COLO829 (cell line): ENCODE data around the gene WDR31.
"Not testable (repeated sequence)": the region's sequence is repeated elsewhere in the genome, so short reads cannot be mapped to it uniquely, and the experiment has no call there.

ENCODE experiments used
- DNase-seq: peaks from one replicate; pipeline ENCODE4 v3.0.0; 2012; ENCODE audit warnings: low spot score

Gene WDR31

DNA sequence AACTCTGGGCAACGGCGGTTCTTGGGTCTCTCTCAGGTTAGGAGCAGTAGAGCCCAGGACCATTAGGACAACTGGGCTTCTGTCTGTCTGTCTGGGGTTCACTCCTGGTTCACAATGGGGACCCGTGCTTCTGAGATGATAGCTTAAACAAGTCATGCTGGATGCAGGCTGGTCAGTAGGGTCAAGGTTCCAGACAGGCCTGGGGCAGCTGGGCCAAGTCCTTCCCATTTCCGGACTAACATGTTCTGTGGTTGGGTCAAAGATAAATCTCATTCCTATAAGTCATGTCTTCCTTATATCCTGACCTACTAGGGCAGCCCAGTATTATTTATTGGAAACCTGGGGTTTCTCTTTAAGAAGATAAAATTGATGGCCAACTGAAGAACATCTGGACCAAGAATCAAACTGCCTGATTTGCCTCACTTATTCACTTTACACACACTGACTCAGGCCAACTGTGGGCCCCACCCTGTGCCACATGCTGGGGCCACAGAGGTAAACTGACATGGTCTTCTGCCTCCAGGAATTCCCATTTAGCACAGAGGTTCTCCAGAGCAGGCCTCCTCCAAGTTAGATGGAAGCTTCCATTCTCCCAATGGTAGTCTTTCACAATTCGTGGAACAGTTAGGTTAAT, 28.4 kb upstream of the WDR31 start:
- no peak for DNase-seq

DNA sequence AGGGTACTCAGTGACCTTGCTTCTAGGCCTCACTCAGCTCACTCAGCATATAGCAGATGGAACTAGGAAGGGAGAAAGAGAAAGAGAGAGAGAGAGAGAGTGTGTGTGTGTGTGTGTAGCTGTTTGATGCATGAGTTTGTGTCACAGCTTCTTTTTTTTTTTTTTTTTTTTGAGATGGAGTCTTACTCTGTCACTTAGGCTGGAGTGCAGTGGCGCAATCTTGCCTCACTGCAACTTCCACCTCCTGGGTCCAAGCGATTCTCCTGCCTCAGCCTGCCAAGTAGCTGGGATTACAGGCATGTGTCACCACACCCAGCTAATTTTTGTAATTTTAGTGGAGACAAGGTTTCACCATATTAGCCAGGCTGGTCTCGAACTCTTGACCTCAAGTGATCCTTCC, 25.6 kb upstream of the WDR31 start:
- DNase-seq, result not testable (repeated sequence)

DNA sequence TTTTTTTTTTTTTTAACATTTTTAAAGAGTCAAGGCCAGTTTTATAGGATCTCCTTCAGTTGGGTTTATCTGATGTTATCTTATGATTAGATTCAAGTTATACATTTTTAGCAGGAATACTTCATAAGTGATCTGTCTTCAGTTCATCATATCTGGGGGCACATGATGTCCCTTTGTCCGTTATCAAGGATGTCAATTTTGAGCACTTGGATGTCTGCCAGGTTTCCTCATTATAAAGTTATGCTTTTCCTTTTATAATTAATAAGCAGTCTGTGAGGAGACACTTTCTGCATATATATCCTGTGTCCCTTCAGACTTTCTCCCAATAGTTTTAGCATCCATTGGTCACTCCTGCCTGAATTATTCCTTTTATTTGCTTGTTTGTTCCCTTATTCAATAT, 24.9 kb upstream of the WDR31 start:
- DNase-seq, result no peak

DNA sequence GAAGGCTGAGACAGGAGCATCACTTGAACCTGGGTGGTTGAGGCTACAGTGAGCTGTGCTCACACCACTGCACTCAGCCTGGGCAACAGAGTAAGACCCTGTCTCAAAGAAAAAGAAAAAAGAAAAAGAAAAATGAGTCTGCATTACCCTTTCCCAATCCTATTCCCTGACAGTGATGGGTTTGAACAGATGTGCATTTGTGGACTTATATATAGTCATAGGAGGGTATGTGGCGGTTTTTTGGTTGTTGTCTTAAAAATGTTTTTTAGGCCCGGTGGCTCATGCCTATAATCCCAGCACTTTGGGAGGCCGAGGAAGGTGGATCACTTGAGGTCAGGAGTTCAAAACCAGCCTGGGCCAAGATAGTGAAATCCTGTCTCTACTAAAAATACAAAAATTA, 23.3 kb upstream of the WDR31 start:
- no peak for DNase-seq

DNA sequence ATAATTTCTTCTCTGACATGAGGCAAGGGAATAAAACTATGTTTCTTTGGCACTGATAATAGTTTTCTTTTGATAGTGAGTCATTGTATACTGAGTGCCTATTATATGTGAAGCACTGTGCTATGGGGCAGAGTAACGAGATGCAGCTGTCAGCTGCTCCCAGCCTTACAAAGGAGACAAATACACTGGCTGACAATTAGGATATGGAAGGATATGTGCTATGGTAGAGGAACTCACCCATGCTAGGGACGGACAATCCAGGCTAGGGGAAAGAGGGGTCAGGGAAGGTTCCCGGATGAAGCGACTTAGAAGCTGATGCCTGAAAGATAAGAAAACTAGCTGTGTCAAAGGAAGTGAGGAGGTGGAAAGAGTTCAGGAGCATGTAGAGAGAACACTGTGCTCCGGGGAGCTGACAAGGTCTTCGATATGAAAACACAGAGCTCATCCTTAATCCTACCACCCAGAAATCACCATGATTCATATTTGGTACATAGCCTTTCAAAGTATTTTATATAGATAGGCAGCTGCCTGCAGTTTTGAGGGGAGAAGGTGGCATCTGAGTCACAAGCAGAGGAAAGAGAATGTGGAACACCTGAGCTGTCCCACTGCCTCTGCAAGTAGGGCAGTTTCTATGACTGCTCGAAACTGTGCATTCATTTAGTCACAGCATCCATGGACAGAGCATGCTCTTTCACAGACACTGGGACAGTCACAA, 21.4 kb upstream of the WDR31 start:
- peak; percentile 73 for DNase-seq

DNA sequence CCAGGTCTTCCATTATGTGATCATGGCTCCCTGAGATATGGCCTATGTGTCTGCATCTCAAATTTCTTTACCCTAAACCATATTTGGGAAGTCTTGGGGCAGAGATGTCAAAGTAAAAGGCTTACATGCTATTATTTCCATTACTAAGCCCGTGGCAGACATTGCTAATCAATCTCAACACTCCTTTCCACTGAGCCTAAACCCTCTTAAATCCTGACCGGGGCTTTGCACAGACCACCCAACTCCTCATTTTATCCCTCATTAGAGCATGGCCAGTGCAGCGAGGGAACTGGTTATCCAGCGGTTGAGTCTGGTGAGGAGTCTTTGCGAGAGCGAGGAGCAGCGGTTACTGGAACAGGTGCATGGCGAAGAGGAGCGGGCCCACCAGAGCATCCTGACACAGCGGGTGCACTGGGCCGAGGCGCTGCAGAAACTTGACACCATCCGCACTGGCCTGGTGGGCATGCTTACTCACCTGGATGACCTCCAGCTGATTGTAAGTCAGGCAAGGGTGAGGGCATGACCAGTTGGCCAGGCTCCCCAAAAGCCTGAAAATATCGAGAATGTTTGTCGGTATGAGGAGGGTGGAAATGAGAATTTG, 20.3 kb upstream of the WDR31 start:
- DNase-seq, result no peak

DNA sequence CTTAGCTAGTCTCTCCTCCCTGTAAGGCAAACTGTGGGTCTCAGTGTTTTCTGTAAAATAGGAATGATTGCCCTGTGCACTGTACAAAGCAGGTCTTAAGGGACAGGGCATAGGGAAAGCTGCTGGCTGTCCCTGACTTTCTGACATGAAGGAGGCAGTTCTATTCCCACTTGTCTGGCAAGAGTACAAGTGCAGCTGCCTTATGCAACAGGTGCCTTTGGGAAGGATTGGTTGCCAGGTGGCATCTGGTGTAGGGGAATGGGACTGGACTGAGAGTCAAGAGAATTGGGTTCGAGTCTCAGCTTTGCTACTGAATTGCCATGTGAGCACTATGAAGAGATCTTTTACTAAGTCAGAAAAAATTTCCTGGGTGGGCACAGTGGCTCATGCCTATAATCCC, 19.3 kb upstream of the WDR31 start:
- DNase-seq, result no peak

DNA sequence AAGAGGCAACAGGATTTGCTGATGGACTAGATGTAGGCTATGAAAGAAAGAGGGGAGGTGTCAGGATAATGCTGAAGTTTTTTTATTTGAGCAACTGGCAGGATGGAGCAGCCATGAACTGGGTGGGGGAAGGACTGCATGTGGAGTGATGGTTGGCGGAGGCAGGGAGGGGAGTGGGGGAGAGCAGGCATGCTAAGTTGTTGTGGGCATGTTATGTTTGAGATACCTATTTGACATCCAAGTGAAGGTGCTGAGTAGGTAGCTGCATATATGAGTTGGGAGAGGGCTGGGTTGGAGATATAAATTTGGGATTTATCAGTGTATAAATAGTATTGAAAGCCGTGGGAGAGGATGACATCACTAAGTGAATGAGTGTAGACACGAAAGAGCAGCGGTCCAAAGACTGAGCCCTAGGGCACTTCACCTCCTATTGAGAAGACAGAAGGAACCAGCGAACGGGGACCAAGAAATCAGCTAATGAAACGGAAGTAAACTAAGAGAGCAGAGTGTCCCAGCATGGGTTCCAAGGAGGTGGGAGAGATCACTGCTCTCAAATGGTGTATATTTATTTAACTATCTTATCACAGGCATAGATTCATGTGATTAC, 16.7 kb upstream of the WDR31 start:
- no peak for DNase-seq

DNA sequence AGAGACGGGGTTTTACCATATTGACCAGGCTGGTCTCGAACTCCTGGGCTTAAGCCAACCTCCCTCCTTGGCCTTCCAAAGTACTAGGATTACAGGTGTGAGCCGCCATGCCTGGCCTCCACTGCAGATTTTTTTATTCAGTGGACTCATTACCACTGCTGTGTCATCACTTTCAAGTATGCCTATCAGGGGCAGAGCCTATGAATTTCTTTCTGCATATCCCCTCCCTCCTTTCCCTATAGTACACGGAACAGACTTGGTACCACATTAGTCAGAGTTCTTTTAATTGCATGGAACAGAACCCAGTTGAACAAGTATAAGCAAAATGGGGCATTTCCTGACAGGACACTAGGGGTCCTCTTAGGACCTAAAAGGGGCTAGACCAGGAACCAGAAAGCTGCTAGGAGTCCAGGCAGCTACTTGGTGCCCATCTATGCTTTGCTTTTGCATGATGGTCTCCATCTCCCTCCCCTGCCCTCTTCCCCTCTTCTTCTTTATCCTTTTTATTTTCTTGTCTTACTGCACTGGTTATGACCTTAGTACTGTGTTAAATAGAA, 15.0 kb upstream of the WDR31 start:
- no peak for DNase-seq

DNA sequence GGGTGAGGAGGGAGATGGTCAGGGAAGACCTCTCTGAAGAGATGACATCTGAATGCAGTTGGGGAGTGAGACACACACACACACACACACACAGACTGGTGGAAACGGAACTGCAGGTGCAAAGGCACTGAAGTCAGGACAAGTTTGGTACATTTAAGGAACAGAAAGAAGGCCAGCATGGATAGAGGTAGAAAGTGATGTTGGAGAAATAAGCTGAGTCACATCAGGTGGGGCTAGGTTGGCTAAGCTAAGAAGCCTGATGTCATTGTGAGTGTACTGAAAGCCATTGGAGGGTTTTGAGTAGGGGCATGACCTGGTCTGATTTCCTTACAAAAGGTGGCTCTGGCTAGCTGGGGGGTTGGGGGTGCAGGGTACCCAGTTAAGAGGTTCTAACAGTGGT, 12.3 kb upstream of the WDR31 start:
- no peak for DNase-seq

DNA sequence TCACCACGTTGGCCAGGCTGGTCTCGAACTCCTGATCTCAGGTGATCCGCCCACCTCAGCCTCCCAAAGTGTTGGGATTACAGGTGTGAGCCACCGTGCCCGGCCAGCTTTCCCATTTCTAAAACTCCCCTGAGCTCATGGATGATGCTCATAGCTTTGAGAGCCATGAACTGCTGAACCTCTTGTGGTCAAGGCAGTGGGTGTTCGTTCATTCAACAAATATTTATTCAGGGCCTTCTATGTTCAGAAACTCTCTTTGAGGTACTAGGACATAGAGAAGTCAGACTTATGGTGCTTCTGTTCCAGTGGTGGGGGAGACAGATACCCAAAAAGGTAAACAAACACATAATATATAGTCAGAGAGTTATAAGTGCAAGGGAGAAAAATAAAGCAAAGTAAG, 11.9 kb upstream of the WDR31 start:
- no peak for DNase-seq

DNA sequence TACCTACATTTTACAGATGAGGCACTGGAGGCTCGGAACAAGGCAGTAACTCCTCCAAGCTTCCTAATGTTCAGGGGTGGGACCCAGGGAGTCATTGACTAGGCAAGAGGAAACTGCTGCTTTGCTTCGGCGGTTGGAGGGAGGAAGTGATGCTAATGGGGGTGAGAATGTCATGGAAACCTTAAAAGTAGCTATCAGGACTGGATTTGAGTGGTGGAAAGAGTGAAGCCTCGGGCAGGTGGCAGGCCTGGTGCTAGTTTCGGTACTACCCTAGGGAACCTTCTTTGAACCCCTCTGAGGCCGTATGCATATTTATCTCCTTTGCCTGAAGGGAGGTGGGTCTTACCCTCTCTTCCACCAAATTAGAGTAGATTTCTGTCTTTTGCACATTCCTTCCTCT, 10.9 kb upstream of the WDR31 start:
- DNase-seq, result no peak

DNA sequence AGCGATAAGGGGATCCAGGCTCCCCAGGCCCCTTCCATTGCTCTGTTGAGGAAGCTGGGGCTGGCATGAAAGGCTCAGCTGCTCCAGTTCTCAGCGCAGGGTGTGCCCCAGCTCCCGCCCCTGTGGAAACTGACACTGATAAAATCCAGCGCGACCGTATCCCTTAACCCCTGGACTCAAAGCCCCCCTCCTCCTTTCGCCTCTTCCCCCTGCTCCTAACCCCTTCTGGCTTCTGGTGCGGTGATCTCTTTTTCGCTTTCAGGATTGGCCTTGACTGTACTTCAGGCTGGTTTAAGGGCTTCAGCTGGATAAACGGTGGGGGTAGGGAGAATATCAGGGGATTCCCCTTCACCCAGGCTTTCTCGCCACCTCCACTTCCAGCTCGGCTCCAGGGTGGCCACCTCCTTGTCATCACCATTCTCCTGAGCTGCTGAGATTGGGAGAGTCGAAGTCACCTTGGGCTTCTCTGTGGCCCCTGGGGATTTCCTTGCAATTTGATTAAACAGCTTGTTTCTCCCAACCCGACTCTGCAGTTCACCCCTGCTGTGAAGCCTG, 10.1 kb upstream of the WDR31 start:
- no peak for DNase-seq

DNA sequence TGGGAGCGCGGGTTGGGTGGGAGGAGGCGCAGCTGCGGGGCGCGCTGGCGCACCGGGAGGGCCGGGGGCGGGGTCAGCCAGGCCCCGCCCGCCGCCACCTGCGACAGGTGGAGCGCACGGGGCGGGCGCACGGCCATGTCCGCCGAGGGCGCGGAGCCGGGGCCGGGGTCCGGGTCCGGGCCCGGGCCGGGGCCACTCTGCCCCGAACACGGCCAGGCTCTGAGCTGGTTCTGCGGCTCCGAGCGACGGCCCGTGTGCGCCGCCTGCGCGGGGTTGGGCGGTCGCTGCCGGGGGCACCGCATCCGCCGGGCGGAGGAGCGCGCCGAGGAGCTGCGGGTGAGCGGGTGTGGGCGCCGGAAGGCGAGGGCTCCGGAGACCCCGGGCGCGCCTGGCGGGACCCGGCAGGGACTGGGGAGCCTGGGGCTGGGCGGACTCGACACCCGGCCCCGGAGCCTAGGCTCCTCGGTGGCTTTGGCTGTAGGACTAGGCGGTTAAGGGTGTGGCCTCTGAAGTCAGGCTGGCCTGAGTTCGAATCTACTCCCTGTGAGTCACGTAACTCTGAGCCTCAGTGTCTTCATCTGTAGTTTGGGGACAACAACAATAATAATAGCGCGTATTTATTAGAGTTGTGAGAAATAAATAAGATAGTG, 9.5 kb upstream of the WDR31 start, which contains the start of gene BSPRY:
Gene BSPRY, plus strand, starts transcription at position 97 of the 650 bp plus-strand sequence. Its CDS starts 39 bp downstream, at position 136.
- DNase-seq, result no peak

DNA sequence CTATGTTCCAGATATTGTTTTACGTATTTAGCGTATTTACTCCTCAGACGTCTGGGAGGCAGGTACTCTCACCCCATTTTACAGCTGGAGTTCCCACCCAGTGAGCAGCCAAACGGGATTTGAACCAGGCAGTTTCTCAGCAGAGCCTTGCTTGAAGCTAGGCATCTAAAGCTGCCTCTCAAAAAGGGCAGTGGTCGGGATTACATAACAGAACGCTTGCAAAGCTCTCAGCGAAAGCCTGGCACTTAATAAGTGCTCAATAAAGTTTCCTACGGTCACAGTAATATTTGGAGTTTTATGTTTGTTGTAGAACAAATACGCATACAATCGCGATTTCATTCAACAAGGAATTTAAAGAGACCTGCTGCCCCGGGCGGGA, 9.0 kb upstream of the WDR31 start:
- DNase-seq, result no peak

DNA sequence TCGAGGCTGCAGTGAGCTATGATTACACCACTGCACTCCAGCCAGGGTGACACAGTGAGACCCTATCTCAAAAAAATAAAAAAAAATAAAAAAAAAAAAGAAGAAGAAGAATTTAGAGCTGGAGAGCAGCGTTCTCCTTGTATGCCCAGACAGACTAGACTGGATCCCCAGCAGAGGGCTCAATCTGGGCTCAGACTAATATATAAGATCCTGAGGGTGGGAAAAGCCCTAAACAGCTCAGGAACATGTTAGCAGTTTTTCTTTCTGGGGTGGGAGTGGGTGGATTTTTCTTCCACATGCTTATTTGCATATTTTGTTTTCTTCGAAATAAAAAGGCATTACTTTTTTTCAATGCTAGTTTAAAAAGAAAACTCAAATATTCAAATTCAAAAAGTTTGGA, 8.4 kb upstream of the WDR31 start:
- DNase-seq, result no peak

DNA sequence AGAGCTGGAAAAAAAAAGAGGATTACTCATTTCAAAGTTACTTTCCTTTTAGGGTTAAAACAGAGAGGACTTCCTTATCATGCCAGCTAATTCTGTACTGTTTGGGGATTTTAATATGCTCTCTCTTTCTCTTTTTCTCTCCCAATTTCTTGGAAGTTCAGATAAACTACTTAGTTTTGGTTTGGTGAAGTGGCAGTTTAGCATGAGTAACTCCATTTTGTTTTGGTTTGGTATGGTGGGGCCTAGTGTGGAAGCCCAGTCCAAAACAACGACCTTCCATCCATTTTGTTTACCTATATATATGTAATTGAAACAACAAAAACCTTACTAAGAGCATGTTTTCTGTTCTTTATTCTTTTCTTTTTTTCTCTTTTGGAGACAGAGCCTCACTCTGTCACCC, 5.6 kb upstream of the WDR31 start:
- no peak for DNase-seq

DNA sequence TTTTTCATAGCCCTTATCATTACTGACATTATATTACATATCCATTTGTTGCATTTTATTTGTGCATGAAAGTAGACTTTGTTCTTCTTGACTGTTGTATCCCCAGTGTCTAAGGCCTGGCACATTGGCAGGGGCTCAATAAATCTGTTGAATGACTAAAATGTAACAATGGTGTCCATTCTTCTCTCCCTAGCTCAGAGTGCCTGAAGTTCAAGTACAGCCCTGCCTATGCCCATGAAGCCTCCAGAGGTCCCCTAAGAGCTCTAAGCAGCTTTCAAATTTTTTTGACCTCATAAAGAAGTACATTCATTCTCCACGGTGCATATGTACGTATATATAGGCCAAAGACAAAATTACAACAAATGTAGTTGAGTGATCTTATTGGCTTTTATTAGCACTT, 5.1 kb upstream of the WDR31 start:
- DNase-seq, result peak; percentile 93

DNA sequence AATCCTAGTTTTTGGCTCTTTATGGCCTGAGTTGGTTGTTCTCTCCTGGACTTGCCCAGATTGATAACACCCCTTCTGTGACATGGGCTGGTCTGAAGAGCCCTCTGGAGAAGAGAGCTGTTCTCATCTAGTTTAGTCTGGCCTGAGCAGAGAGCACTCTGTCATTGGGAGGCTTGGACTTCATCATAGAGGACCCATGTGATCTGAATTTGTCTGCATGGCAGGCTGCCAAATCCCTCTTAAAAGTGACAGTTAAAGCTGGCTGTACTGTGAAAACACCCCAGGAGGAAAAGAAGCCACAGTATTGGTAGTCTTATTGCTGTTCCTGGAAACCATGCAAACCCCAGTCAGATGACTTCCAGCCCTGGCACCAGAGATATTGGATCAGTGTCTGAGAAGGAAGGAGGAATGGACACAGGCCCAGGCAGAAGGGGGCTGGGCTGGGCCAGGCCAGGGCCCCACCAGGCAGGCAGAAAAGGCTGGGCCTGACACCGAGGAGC, 3.7 kb upstream of the WDR31 start:
- DNase-seq, result peak; percentile 71

DNA sequence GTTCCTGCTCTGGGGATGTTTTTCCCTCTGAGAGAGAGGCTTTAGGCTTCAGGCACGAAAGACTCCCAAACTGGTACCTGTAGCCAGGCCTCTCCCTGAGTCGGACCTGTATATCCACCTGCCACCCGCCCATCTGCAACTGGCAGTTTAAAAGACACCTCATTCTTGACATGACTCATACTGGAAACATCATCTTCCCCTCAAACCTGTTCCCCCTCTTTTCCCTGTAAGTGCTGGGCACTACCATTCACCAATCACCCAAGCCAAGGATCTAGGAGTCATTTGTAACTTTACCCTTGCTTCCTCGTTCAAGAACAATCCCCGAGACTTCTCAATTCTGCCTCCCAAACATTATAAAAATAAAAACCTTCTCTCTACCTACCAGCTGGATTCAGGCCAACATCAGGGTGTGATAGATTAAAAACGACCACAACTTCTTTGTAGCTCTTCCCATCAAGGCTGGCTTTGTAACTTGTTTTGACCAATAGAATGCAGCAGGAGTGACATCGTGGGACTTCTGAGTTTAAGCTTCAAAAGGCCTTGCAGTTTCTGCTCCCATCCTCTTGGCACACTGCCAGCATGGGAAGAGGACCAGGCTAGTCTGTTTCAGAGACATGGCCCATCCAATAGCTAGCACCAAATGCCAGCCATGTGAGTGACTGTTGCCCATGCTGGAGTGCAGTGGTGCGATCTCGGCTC, 1.8 kb upstream of the WDR31 start:
- no peak for DNase-seq

DNA sequence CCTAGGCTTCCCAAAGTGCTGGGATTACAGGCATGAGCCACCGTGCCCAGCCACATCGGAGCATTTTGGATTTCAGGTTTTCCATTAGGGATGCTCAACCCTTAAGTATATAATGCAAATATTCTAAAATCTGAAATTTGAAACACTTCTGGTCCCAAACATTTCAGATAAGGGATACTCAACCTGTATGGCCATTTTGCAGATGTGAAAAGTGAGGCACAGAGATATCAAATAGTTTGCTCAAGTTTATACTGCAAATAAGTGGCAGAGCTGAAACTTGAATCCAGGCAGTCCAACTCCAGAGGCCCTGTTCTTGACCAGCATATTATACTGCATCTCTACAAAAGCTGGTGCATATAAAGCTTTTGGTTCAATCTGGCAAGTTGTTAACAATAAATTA, 2.4 kb downstream of the WDR31 start:
- no peak for DNase-seq
